Endometrial microvascular endothelial cells (primary cell): ENCODE results near the gene HMGCL. TPM values are rescaled to one million over a fixed set of nuclear protein-coding genes. Genes with fewer than 3 reads are reported as not detected.
"Not testable (repeated sequence)": the region's sequence is repeated elsewhere in the genome, so short reads cannot be mapped to it uniquely, and the experiment has no call there.

Source experiments
- in situ Hi-C: cut with HindIII; loops from 2 replicates; pipeline ENCODE4 v1.10.0; 2017; ENCODE audit warnings: low sequenced_read_pairs, low pct_unique_long_range_greater_than_20kb; ENCODE audit errors: inconsistent ontology term
- total RNA-seq: library from RNA; depleted of rRNA; stranded (reverse); fragments of >200 nt; gene quantifications from one replicate; pipeline ENCODE4 v1.2.3, GENCODE V29; 2015; ENCODE audit errors: inconsistent ontology term

HMGCL gene
- total RNA-seq, 1 donor from 2014 or later, result 33.5 TPM

DNA sequence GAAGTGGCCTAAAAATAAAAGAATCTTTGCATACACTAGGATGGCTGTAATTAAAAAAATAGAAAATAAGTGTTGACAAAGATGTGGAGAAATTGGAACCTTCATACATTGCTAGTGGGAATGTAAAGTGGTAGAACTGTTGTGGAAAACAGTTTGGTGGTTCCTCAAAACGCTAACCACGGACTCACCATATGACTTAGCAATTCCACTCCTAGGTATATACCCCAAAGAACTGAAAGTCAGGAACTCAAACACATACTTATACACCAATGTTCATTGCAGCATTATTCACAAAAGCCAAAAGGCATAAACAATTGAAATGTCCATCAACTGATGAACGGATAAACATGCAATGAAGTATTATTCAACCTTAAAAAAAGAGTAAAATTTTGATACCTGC lies 10.8 kb upstream of the HMGCL start:
- in situ Hi-C loops, result no loop called here

DNA sequence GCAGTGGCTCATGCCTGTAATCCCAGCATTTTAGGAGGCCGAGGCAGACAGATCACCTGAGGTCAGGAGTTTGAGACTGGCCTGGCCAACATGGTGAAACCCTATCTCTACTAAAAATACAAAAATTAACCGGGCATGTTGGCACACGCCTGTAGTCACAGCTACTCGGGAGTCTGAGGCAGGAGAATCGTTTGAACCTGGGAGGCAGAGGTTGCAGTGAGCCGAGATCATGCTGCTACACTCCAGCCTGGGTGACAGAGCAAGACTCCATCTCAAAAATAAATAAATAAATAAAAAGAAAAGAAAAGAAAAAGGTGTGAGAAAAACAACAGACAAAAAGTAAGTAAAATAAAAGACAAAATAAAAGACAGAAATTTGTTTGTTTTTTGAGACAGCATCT lies 8.9 kb upstream of the HMGCL start:
- in situ Hi-C loops, result not testable (repeated sequence)

DNA sequence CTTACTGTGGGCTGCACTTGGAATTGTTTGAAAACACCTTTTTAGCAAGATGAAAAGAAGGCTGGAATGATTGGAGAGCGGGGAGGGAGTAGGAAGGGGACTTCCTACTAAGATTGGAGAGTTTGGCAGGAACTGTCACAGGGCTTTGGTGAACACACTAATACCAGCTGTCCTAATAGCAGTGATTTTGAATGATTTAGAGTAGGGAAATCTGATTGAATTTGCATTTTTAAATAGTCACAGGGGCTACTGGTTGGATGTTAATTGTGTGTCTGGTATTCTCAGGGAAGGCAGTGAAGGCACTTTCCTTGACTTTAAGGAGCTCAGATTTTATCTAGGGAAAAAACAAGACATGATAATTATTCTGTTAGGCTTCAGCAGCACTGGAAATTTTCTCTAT lies 2.5 kb upstream of the HMGCL start:
- in situ Hi-C loops, result no loop called here

DNA sequence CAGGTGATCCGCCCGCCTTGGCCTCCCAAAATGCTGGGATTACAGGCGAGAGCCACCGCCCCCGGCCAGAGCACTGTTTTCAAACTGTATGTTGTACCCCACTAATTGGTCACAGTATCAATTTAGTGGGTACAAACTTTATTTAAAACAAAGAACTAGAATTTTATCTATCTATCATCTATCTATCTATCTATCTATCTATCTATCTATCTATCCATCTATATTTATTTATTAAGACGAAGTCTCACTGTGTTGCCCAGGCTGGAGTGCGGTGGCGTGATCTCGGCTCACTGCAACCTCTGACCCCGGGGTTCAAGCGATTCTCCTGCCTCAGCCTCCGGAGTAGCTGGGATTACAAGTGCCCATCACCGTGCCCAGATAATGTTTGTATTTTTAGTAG lies 1.4 kb upstream of the HMGCL start:
- in situ Hi-C loops, result not testable (repeated sequence)

DNA sequence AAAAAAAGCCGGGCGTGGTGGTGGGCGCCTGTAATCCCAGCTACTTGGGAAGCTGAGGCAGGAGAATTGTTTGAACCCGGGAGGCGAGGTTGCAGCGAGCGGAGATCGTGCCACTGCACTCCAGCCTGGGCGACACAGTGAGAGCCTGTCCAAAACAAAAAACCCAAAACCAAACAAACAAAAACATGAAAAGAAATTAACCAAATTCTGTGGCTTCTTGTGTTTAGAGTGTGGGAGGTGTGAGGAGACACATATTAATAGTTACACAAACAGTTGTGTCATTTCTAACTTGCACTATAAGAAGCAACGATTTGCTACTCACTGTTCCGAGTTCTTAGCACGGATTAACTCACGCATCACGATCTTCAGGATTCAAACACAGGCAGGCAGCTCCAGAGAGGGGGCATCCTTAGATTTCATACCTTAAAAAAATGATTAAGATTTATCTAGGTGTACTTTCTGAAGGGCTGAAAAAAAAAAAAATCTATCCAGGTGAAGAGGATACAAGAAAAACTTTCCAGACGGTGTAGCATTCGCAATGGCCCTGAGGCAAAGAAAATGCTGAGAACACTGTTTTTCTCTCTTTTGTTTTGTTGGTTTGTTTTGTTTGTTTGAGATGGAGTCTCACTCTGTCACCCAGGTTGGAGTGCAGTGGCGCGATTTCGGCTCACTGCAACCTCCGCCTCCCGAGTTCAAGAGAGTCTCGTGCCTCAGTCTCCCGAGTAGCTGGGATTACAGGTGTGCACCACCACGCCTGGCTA lies 713 bp upstream of the HMGCL start:
- in situ Hi-C loops, result no loop called here

DNA sequence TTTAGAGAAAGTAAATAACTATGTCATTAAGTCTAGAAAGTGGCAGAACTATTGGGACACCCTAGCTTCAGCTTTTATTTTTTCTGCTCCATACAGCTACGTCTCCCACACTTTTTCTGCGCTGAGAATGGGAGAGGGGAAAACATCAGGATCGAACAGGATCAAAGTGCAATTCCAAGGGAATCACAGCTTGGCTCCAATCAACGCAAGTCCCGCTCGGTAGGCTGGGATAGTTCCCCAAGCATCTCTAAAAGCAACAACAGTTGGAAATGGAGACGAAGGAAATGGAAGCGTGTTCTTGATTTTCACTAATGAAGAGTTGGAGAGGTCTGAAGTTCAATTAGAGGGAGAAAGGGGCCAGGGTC lies 536 bp downstream of the HMGCL start:
- in situ Hi-C loops, result no loop called here

DNA sequence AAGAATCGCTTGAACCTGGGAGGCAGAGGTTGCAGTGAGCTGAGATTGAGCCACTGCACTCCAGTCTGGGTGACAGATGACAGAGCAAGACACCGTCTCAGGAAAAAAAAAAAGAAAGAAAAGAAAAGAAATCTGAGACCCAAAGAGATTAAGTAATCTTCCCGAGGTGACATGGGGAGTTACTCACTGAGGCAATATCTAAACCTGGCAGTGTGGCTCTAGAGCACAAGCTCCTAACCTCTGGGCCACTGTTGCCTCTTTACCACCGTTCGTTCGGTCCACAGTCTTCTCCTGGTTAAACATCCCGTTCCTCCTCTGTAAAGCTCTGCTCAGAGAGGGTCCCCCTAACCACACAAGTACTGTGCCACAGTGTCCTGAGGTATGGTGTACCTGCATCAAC lies 1.5 kb downstream of the HMGCL start:
- in situ Hi-C loops, result no loop called here

DNA sequence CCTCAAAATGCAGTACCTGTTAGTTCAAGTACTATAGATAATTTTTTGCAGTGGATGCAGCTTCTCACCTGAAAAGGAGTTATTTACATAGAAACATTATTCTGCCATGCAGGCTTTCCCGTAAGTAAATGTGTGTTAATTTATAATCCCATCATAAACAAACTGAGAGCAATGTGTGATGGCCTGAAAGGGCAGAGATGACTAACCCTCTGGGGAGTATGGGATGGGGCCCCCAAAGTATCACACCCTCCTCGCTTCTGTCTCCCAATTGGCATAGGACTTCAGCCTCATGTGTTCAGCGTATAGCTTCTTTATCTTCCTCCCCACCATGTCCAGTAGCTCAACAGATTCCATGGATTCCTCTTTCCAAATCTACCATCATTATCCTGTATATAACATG lies 7.6 kb downstream of the HMGCL start:
- in situ Hi-C loops, result no loop called here

DNA sequence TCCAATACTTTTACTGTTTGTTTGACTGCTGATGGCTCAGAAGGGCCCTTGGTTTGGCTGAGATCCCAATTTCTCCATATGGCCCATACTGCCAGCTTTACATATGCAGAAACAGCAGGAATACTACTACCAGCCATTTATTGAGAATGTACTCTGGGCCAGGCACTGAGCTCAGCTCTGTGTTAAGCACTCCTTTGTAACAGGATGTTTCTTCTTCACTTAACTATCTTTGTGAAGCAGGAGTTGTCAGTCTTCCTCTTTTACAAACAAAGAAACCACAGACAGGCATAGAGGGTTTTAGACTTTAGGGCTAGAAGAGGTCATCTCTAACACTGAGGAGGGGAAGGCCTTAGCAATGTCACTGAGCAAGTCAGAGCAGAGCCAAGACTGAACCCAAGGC lies 8.3 kb downstream of the HMGCL start:
- in situ Hi-C loops, result no loop called here

DNA sequence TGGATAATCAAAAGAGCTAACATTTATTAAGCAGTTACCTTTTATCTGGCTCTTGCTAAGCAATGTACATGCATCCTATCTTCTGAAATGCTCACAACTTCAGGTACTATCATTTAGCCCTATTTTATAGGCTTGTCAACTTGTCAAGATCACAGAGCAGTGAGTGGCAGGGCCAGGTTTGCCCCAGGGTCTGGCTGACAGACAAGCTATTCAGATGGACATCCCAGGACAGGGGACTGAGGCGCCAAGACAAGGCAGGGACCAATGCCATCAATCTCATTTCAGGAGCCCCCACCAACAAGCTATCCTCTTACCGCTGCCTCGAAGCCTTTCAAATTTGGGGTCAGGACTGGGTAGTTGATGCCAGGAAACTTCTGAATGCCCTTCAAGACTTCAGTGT lies 8.9 kb downstream of the HMGCL start:
- in situ Hi-C loops, result no loop called here

DNA sequence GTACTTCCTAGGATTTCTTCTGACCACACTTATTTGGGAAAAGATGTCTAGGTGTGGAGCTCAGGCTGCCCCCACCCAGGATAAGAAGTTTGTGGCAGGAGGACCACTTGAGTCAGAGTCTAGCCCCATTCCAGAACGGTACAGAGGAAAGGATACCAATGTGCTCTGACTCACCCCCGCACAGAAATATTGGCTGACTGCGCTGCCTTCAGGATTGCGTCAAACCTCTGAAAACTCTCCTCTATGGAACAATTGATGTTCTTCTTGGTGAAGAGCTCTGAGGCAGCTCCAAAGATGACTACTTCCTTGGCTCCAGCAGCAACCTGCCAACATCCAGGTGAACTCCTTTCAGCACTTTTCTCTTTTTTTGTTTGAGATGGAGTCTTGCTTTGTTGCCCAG lies 11.2 kb downstream of the HMGCL start:
- in situ Hi-C loops, result no loop called here

DNA sequence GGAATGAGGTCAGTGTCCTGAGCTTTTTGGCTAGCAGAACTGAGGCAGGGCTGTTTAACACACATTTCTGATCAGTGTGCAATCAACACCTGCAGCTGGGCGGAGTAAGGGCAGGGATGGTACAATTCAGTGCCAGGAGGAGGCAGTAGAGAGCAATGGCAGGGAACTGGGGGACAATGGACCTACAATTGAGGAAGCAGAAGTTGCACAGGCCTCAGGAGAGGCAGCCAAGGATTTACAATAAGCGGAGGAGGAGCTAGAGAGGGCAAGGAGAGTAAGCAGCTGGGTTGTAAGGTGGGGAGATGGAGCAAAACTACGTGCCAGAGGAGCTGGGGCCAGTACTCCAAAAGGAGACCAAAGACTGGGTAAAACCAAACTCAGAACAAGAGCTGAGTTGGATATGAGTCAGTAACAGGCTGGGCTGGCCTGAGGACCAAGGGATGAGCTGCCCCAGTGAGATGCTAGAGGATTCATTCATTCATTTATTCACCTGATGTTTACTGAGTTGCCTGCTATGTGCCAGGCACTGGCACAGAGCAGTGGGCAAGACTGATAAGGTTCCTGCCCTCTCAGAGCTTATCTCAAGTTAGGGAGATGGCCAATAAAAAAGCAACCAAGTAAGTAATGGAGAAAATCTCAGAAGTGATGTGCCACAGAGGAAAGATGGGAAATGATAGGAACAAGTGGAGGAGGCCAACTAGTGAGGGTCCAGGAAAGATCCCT lies 14.2 kb downstream of the HMGCL start:
- in situ Hi-C loops, result no loop called here

DNA sequence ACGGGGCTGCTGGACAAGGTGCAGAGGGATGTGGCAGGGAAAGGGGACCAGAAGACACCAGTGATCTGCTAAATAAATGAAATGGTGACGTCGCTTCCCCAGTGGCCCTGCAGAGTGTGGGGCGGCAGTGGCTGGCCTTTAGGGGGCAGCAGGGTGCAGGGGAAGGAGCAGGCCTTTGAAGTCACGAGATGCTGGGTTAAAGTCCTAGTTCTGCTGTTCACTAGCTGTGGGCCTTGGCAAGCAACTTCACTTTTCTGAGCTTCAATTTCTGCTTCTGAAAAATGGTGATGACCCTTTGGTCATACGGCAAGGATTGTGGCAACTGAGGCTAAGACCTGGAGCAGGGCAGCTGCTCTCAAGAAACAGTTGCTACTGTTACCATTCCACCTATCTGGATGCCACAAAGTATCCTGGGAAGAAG lies 15.5 kb downstream of the HMGCL start:
- in situ Hi-C loops, result no loop called here

DNA sequence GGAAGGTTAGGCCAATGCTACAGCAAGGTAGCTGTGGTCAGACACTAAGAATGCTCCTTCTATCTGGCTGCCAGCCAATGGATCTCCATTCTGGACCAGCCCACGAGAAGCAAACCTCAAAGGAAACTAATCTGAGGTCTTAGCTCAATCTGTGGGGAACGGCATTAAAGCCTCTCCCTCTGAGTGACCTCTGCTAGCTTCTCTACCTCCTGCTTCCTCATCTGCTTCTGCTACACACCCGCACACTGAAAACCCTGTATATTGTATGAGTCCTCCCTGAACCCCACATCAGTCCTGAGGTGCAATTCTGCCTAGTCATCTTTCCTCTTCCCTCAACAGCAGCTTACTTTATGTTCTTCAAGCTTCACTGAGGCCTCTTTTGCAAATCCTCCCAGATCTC lies 17.8 kb downstream of the HMGCL start:
- in situ Hi-C loops, result no loop called here

DNA sequence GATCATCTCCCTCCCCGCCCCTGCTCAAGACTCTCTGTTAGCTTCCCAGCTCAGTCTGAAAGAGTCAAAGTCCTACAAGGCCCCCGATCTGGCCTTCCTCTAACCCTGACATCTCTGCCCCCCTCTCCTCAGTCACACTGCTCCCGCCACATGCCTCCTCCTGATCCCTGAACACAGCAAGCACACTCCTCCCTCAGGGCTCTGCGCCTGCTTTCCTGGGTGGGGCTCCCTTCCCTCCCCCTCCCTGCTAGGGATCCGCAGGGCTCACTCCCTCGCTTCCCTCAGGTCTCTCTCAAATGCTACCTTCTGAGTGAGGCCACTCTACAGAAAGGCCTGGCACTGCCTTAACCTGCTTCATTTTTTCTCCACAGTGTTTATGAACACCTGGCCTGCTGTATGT lies 18.9 kb downstream of the HMGCL start:
- in situ Hi-C loops, result no loop called here

DNA sequence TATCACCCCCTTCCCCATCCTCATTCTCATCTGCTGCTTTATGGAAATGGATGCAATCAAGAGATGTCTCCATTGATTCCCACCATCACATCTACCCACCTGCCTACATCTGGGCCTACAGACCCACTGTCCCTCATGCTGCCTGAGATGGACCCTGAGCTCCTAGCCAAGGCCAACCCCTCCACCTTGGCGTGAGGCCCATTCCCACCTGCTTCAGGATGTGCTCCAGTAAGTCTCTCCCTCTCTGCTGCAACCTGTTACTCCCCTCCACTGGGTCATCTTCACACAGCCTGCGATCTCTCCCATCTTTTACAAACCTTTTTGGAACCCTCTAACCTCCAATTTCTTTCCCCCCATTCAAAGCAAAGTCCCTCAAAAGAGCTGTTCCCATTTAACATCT lies 20.2 kb downstream of the HMGCL start:
- in situ Hi-C loops, result no loop called here

DNA sequence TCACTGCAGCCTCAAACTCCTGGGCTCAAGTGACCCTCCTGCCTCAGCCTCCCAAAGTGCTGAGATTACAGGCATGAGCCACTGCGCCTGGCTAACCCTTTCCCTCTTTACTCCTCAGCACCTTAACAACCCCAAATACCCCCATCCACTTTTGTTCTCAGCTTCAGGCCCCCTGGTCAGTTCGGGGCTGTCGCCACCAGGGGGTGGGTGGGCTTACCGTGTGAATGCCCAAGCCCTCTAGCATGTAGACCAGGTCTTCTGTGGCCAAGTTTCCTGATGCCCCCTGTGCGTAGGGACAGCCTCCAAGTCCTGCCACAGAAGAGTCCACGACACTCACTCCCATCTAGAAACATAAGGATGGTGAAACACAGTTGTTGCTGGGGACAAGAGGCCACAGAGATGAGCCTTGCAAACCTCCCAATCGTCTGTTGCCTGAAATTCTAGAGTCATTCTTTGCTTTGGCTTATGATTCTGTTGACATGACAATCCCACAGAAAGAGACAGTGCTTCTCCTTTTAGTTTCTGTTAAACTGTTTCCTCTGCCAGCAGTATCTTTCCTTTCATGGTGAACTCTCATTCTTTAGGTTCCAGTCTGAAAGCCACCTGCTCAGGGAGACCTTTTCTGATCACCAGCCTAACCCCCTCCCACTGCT lies 20.9 kb downstream of the HMGCL start:
- in situ Hi-C loops, result no loop called here

DNA sequence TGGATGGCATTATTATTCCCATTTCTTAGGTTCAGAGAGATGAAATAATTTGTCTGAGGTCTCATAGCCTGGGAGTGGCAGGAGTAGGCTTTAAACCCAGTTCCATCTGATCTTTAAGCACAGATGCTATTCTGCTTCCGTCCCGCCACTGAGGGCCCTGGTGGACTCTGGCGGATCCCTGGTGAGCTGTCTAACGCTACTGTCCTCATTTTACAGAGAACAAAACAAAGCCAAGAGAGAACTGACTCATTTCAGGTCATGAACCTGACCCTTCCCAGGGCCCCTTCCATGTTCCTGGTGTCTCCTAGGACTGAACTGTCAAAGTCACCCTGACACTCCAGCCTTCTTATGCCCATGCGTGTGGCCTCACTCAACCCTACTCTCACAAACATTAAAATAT lies 21.6 kb downstream of the HMGCL start:
- in situ Hi-C loops, result no loop called here

DNA sequence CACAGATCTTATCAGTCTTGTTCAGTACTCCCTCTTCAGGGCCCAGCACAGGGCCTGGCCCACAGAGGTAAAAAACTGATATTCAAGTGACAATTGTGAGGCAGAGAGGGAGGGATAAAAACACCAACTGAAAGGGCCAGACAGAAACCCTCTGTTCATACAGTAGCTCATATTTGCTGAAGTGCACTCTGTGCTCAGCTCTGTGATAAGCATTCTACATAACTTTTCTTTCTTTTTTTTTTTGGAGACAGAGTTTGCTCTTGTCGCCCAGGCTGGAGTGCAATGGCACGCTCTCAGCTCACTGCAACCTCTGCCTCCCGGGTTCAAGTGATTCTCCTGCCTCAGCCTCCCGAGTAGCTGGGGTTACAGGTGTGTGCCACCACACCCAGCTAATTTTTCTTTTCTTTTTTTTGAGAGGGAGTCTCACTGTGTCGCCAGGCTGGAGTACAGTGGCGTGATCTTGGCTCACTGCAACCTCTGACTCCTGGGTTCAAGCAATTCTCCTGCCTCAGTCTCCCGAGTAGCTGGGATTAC lies 22.4 kb downstream of the HMGCL start:
- in situ Hi-C loops, result not testable (repeated sequence)

DNA sequence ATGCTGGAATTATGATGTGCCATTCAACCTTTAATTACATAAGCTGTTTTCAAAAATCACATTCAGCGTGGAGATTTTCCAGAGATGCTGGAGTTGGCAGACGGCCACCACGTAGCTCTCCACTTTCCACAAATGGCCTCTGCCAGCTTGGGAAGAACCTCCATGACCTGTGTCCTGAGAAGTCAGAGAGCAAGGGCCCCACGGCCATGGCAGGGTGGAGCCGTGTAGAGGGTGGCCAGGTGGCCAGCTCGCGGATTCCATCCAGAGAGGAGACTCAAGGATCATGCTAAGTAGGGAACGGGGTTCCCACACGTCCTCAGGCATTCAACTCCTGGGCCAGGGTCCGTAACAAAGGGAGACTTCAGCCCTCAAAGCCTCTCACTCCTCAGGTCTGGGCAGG lies 23.4 kb downstream of the HMGCL start:
- in situ Hi-C loops, result no loop called here
